DMS79 (cell line): Measurements from ENCODE around the gene PRKAR1B.

Experiments
- DNase-seq: peaks from one replicate; lab custom pipeline; 2025; lab: John Stamatoyannopoulos, UW

Gene PRKAR1B

DNA sequence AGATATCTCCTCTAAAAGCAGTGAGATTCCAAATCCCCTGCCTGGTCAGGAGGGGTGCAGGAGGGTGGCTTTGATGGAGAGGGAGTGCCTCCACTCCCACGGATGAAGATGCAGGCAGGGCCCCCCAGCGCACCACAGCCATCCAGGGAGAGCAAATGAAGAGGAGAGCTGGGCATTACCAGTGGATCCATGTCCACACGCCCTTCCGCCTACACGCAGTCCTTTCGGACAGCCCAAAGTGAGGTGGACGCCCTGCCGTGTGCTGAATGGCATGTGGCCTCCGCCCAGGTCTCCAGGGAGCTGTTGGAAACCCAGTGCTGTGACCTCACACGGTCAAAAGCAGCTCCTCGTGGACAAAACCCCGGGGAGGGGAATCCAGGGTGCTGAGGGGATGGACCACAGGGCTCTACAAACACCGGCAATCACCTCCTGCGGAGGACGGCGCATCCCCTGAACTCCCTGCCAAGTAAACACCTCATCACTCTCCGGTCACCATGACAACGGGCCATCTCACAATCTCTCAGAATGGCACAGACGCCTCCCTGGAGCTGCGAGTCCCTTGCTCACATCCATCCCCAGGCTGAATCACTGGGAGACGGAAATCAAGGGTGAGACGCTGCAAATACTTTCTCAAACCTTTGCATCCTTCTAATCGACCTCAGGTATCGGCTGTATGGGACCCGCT lies 35.6 kb downstream of the PRKAR1B start:
- DNase-seq: no peak

GRCh38 chr7:690478-691360 lies 36.4 kb downstream of the PRKAR1B start:
- no peak for DNase-seq

DNA sequence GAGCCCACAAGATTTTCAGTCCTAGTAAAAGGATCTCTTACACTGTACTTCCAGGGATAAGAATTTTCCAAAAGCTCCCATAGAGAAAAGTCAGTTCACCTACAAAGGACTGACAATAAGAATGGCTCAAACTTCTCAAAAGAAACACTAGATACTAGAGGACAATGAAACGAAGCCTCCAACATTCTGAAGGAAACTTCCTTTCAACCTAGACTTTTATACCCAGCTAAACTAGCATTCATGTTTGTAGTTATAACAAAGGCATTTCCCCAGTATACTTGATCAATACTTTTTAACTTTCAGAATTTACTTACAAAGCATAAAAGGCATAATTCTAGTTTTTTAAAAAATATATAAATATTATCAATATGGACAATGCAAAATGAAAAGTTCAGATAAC lies 41.5 kb downstream of the PRKAR1B start:
- no peak for DNase-seq

DNA sequence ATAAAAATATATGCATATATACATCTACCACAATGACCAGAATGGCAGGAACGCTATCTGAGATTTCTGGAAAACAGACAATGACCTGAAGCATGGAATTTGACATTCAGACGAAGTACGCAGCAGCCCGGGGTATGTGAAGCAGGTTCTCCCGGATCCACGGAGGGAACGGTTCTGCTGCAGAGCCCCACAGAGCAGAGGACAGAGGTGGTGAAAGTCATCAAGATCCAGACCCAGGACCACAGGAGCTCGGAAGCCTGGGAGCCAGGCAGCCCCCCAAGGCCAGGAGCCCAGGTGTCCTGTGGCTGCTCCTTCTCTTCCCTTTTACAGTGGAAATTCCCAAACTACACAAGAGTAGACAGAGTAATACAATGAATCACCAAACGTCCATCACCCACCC lies 42.7 kb downstream of the PRKAR1B start:
- DNase-seq: no peak

- DNase-seq: no peak
Observed at GRCh38 chr7:683526-684205, 43.4 kb downstream of the PRKAR1B start.

DNA sequence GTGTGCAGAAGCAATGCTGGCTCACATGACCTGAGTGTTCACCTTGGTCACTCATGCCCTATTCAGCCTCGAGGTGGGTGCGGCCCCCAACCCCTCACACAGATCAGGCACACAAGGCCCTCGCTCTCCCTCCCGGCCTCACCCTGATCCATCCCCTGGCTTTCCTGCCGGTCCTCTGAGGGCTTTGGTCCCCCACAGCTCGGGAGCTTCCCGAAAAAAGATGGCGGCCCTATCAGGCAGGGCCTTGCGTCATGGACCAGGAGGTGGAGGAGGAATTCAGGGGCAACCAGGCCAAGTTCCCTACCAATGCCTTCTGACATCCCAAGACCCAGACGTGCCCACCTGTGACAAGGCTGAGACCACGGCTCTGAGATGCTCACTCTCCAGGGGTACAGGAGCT lies 44.3 kb downstream of the PRKAR1B start:
- DNase-seq: no peak

DNA sequence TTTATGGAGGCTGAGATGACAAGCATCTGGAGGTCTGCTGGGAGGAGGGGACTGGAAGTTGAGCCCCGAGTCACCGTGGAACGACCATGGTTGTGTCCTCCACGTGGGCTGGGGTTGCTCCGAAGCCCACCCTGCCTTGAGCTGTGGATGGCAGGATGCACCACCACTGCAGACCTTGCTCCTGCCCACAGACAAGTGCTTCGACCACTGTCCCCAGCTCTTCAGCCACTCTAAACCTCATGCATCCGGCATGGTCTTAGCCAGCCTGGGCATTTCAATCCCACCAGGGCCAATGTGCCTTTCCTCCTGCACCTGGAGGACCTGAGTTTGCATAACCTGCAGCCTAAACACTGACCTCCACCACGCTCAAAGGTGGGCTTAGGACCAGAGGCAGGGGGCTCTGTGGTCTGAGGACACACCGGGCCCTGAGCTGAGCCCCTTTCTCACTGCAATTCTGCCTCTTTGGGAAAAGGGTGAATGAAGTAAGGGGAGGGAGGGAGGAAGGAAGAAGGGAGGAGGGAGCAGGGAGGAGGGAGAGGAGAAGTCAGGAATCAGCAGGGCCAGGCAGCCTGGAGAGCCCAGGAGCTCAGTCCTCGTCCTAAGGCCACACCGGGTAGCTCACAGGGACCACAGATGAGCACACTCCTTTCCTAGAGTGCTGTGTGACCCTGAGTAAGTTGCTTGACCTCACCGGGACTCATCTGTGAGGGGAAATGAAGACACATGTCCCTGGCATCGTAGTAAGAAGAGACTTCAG lies 45.4 kb downstream of the PRKAR1B start:
- DNase-seq: no peak

- DNase-seq: no peak
Observed at GRCh38 chr7:680411-681127, 46.5 kb downstream of the PRKAR1B start.

DNA sequence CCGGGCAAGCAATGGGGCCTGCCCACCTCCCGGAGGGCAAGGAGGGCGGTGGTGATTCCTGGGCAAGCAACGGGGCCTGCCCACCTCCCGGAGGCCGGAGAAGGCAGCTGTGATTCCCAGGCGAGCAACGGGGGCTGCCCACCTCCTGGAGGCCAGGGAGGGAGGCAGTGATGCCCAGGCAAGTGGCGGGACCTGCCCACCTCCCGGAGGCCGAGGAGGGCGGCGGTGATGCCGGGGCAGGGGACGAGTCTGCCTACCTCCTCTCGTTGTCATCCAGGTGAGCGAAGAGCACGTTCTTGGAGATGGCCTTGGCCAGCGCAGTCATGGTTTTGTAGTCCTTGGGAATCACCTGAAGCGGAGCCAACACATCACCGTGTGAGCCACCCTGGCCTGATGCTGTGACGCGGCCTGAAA lies 50.1 kb downstream of the PRKAR1B start:
- DNase-seq: no peak

DNA sequence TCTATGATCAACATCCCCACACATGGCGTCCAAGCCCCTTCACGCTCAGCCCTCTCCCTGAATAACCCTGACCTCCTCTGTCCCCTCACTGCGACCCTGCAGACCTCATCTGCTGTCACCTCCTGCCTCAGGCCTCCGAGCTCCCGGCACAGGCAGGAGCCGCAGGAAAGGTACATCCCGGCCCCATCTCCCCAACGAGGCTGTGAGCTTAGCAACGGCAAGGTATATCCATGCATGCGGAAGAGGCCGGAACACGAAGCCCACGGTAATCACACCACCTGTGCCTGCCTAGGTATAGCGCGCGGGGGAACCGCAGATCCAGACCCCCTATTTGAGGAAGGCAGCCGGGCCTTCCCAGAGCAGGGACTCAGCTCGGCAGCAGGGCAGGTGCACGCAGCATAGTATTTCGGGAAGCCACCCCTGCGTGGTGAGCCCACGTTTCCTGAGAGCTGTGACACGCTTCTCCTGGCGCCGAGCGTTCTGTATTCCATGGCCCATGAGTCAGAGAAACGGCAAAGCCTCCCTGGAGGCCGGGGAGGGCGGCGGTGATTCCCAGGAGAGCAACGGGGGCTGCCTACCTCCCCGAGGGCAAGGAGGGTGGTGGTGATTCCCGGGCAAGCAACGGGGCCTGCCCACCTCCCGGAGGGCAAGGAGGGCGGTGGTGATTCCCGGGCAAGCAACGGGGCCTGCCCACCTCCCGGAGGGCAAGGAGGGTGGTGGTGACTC lies 50.7 kb downstream of the PRKAR1B start:
- DNase-seq: no peak

- no peak for DNase-seq
Observed at GRCh38 chr7:674454-675410, 52.3 kb downstream of the PRKAR1B start.

DNA sequence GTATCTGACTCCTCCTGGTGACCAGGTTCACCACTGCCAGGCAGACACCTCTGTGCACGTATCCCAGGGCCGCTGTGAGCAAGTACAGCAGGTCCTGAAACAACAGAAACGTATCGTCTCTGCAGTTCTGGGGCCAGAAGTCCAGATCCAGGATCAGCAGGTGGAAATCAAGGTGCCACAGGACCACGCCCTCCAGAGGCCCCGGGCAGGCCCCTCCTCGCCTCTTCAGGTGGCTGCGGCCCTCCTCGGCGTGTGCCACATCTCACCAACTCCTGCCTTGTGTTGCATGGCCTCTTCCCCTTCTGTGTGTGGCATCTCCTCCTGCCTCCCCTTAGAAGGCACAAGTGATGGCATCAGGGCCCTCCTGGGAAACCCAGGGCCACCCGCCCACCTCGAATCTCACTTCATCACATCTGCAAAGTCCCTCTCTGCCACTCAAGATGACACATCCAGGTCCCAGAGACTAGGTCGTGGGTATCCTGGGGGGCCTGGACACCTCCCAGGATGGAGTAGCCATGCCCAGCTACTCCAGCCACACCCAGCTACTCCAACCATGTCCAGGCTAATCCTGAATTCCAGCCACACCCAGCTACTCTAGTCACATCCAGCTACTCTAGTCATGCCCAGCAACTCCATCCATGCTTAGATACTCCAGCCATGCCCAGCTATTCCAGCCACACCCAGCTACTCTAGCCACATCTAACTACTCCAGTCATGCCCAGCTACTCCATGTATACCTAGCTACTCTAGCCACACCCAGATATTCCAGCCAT lies 53.2 kb downstream of the PRKAR1B start:
- no peak for DNase-seq

GRCh38 chr7:672891-673290 lies 54.2 kb downstream of the PRKAR1B start:
- no peak for DNase-seq

DNA sequence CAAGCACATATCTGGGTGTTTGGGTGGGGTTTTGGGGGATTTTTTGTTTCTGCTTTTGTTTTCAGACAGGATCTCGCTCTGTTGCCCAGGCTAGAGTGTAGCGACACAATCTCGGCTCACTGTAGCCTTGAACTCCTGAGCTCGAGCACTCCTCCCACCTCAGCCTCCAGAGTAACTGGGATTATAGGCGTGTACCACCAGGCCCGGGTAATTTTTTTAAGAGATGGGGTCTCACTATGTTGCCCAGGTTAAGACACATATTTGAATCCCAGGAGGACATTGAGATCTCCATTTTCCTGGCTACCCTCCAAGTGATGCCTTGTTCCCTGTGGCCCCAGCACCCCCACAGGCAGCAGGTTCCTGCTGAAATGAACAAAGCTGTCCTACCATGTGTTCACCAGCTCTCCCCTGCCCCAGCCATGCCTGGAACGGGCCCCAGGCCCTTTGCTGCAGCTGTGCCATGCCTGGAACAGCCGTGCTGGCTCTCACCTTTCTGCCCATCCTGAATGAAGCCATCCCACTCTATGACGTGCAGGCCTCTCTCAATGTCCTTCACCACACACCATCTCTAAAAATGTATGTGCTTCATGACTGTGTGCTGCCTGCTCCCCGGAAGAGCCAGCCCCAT lies 55.6 kb downstream of the PRKAR1B start:
- DNase-seq: no peak

DNA sequence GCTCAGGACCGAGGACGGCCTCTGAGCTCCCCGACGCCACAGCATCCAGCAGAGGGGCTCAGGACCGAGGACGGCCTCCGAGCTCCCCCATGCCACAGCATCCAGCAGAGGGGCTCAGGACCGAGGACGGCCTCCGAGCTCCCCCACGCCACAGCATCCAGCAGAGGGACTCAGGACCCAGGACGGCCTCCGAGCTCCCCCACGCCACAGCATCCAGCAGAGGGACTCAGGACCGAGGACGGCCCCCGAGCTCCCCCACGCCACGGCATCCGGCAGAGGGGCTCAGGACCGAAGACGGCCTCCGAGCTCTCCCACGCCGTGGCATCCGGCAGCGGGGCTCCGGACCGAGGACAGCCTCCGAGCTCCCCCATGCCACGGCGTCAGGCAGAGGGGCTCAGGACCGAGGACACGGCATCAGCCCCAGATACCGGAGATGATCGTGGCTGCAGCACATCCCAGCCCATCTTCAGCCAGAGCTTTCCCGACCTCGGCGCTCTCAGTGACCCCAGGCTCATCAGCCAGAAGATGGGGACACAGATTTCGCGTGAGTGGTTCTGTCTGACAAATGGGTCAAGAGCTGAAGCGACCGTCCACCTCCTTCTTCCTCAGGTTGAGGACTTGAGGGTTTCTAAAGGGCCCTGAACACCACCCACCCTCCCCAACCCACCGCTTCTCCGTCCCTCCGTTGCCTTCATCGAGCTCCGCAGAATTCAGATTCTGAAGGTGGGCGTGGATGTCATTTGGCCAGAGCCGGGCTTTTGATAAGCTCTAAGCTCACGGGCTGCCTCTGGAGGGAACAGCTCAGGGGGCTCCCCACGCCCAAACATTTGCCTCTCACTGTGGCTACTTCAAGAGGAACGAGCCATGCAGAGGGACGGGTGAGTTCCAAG lies 56.3 kb downstream of the PRKAR1B start:
- no peak for DNase-seq

DNA sequence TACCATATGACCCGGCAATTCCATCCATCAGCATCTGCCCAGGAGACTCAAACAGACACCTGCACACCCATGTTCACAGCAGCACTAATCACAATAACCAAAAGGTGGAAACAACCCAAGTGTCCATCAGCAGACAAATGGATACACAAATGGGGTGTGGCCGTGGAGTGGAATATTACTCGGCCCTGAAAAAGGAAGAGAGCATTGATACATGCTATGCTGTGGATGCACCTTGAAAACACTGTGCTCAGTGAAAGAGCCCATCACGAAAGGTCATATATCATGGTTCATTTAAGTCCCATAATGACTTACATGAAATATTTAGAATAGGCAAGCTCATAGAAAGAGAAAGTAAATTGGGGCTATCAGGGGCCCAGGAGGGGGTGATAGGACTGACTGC lies 58.1 kb downstream of the PRKAR1B start:
- DNase-seq: no peak
